ENCODE measurements around the gene HMX2.

The HMX2 gene, protein sequence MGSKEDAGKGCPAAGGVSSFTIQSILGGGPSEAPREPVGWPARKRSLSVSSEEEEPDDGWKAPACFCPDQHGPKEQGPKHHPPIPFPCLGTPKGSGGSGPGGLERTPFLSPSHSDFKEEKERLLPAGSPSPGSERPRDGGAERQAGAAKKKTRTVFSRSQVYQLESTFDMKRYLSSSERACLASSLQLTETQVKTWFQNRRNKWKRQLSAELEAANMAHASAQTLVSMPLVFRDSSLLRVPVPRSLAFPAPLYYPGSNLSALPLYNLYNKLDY

DNA sequence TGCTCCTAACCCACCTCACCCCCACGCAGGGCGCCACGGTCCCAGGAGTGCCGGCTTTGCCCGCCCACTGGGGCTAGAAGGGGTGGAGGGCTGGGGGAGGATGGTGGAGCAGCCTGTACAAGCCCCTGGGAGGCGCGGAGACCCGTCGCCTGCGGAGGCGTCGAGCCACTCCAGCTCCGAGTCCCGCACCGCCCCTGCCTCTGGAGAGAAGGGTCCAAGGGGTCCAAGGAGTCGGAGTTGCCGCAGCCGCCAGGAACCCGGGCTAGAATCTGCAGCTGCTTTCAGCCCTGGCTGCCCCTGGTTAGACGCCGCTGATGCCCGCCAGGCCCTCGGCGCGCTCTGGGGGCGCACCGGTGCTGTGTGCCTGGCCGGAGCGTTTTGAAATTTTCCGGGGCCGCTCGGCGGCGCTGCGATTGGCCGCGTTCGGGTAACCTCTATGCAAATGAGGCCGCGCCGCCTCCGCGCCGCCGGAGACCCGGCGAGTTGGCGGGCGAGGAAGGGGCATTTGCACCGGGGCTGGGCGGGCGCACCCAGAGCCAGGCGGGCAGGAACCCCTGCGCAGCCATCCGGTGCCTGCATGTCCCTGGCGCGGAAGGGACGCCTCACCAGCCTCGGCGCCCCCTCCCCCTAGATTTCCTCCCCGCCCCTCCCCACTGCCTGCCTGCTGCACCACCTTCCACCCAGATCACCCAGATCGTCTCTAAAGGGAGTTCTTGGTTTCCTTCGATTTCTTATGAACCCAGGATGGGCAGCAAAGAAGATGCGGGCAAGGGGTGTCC lies at the start of gene HMX2:
TSS of gene HMX2 (plus strand) at position 502 of the 779 bp plus-strand sequence. CDS start at position 745, 243 bp downstream.
- no peak for DNase-seq (ENCODE audit: low read depth)

DNA sequence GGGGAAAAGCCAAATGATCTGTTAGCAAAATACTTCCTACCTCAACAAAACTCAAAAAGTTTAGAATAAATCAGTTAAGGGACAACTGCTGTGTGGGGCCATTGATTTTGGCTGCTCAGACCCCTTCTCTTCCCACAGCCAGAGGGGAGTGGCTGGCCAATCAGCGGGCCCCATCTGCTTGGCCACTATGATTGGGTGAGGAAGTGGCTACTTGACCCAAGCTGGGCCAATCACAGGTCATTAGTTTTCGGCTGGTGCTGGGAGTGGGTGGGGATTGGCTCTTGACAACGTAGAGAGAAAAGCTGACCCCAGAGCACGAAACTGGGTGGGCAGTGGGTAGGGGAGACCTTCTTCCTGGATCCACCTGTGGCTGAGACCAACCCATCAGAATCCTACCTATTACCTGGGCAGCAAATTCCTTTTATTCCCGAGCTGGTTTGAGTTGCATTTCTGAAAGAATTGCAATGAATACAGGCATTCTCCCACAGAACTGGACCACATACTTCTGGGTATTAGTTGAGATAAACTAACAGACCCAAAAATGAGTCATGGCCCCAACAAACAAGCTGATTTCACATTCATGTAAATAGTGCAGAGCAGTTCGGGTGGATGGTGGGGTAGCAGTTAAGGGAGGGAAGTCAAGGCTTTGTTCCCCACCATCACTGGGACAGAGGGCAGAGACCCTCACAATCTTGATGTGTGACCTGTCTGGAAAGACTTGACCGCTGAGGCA lies 47.7 kb upstream of the HMX2 start:
- DNase-seq (ENCODE audit: low read depth): no peak

- DNase-seq (ENCODE audit: low read depth): no peak
These were observed 46.1 kb upstream of the HMX2 start for GRCh38 chr10:123101872-123102271.

DNA sequence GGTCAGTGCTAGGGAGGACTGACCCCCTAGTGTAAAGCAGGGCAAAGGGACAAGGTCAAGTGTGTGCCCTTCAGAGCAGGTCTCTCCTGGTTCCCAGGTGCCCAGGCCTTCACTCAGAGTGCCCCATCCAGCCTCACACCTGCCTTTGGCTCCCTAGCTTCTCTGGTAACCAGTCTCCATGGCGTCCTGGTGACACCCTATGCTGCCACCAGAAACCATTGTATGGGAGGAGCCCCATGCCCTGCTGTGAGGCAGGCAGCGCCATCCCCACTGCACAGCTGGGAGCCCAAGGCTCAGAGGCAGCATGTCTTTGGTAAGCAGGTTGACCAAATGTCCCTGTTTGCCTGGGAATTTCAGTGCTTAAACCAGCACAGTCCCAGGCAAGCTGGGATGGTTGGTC lies 45.3 kb upstream of the HMX2 start:
- no peak for DNase-seq (ENCODE audit: low read depth)

DNA sequence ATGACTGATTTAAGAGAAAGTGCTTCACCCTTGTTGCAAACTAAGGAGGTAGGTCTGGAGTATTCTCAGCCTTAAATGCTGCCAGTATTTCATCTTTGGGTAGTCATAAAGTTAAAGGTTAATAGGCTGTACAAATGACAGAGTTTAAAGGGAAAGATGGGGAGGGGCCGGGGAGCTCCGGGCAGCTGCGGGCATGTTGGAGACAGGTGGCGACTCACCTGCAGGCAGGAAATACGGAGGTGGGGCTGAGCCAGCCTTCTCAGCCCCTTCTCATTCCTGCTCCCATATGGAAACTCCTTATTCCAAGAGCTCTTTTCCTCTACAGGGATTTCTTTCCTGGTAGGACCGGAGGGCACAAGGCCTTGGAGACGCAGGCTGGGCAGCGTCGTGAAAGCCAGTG lies 44.0 kb upstream of the HMX2 start:
- DNase-seq (ENCODE audit: low read depth): no peak

GRCh38 chr10:123109466-123109865 lies 38.5 kb upstream of the HMX2 start:
- DNase-seq (ENCODE audit: low read depth): no peak

DNA sequence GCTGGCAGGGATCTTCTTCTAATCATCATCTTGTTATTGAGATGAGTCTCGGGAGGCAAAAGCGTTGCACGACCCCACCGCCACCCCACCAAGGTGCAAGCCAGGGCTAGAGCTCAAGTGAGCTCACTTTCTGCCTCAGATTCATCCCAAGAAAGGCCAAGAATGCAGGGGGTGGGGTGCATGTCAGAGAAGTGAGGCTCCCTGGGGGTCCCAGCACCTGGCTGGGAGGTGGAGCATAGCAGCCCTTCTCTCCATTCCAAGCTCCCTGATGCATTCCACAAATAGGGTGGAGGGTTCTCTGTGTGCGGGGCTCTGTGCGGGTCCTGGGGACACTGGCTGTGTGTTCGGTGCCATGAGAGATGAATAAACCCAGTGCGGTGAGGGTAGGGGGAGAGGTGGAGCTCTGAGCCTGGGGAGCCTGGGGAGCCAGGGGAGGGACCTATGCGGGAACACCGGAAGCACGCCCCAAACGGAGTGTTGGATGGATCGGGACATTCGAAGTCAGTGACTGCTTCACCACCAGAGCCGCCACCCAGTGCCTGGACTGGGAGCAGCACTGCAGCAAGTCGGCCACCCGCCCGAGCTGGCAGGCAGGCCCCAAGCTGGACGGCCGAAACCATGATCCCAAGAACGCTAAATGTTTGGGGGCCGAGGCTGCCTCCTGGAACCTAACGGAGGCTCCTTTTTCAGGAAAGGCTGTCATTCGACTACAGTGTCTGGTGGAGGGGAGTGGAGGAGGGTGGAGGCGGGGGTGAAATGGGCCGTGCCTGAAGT lies 30.1 kb upstream of the HMX2 start:
- DNase-seq (ENCODE audit: low read depth): no peak

GRCh38 chr10:123119081-123119480 lies 28.9 kb upstream of the HMX2 start:
- no peak for DNase-seq (ENCODE audit: low read depth)

DNA sequence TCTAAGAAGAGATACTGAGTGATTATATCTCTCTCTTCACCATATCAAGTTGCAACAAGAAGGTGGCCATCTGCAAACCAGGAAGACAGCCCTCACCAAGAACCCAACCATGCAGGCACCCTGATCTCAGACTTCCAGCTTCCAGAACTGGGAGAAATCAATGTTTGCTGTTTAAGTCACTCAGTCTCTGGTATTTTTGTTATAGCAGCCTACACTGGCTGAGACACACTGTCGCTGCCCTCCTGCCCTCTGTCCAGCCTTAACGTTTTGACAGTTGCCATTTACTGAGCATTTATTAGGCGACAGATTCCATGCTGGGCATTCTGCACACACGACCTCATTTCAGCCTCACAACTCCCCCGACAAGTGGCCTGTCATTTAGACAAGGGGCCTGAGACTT lies 21.7 kb upstream of the HMX2 start:
- no peak for DNase-seq (ENCODE audit: low read depth)

- no peak for DNase-seq (ENCODE audit: low read depth)
These were observed 18.2 kb upstream of the HMX2 start for GRCh38 chr10:123129618-123130271.

GRCh38 chr10:123132576-123133477 lies 15.1 kb upstream of the HMX2 start:
- peak; percentile 78 for DNase-seq (ENCODE audit: low read depth)

DNA sequence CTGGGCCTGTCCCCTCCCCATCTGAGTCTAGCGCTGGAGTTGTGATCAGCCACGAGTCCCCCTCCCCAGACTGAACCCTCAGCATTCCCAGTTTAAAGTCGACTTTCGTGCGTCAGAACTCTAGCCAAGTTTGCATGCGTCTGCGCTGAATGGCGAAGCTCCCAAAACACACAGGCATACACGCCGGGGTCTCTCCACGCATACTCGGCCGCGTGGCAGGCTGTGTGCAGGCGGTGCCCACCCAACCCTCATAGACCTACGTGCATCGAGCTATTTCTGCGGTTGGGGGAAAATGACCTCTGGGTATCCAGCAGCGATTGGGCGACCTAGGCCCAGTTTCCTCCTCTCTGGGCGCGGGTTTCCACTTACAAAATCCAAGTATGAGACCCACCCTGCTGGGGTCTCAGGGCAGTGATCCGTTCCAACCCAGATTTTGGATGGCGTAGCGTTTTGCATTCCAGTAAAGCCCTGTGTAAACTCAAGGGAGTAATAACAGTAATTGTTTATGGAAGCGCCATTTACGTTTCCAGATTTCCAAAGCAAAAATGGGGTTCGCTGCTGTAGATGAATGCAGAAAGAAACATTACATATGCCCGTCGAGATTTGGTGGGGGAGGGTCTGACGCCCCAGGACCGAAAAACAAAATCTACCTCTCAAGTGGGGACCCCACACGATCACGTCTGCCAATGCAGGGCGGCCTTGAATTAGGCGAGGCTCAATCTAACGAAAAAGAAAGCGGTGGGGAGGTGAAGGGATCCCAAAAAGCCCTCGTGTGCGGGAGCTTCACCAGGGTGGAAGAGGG lies 14.2 kb upstream of the HMX2 start:
- no peak for DNase-seq (ENCODE audit: low read depth)

DNA sequence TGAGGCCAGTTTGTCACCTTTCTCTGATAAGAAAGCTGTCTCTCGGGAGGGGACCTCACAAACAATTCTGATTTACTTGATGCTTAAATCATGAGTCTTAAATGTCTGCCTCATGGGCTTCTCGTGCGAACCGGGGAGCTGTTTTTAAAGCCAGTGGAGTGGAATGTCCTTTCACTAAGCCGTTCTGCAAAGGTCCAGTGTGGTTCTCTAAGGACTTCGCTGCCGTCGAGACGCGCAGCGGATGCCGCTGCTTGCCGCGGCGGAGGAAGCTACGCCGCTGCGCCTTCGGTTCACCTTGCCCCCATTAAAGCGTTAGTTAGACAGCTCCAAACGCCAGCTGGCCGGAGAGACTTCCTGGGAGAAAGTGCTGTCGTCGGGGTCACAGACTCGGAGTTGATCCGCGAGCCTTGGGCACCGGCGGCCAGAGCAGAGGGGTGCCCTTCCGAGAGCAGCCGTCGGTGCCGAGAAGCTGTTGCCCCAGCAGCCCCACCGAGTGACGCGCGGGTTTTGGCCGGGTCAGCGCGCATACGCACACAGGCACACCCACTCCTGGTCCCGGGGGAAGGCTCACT lies 13.5 kb upstream of the HMX2 start:
- no peak for DNase-seq (ENCODE audit: low read depth)

- no peak for DNase-seq (ENCODE audit: low read depth)
These were observed 13.0 kb upstream of the HMX2 start for GRCh38 chr10:123134915-123135414.

DNA sequence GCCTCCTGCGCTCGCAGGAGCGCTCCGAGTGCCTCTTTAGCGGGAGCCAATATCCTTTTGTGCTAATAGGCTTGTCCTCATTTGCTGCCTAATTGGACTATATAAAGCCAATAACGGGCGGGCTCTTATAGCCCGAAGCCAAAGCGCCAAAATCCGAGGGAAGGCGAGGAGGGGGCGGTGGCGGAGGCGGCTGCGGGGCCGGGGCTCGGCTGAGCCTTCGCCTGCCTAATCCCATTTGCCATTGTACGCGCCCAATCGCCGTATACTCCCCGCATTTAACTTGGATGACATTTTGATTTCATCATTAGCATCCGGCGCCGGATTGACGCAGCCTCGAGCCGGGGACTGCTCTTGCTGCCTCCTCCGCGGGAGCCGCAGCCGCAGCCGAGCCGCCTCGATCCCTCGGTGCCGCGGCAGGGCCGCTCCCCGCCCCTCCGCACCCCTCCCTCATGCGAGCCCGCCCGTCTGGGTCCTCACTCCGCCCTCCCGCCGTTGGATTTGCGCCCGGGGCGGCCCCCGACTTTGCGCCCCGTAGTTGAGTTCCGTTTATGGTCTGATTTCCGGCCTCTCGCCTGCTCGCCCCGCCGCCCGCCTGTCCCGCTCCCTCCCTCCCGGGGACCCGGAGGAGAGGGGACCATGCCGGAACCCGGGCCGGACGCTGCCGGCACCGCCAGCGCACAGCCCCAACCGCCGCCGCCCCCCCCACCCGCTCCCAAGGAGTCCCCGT lies 12.4 kb upstream of the HMX2 start, which contains the start of gene HMX3:
TSS of gene HMX3 (plus strand) at position 556 of the 727 bp plus-strand sequence. CDS start at position 637, 81 bp downstream.
- DNase-seq (ENCODE audit: low read depth): peak; percentile 39

DNA sequence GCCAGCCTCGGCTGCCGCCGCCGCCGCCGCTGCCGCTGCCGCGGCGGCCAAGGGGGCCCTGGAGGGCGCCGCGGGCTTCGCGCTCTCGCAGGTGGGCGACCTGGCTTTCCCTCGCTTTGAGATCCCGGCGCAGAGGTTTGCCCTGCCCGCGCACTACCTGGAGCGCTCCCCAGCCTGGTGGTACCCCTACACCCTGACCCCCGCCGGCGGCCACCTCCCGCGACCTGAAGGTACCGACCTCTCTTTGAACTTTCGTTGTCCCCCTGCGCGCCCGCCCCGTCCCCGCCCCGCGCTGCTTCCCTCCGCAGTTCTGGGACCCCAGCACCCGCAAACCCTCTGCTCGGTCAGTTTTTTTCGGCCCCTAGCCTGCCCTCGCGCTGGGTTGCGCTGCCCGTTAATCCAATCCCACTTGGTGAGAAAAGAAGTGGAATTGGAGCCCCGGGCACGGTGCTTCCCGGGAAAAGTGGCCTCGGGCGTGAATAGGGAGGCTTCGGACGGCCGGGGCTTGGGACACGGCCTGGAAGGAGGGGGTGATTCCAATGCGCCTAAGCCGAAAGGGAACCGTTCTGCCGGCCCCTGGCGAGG lies 11.6 kb upstream of the HMX2 start:
- no peak for DNase-seq (ENCODE audit: low read depth)

- DNase-seq (ENCODE audit: low read depth): peak; percentile 28
These were observed 10.9 kb upstream of the HMX2 start for GRCh38 chr10:123136806-123137642.
